HL-60 (cell line): ENCODE measurements around the gene PRKCE.

Experiments
- CTCF ChIP-seq: IDR thresholded peaks from one replicate; pipeline ENCODE4 v1.5.1; 2011; ENCODE audit warnings: low read length, control low read depth, inconsistent platforms; ENCODE audit not compliant: insufficient read depth
- TF ChIP-seq, protein P1 (sequence below): IDR thresholded peaks from 2 replicates; pipeline ENCODE4 v1.6.1; 2012; ENCODE audit warnings: low read depth; ENCODE audit not compliant: insufficient replicate concordance

DNA sequence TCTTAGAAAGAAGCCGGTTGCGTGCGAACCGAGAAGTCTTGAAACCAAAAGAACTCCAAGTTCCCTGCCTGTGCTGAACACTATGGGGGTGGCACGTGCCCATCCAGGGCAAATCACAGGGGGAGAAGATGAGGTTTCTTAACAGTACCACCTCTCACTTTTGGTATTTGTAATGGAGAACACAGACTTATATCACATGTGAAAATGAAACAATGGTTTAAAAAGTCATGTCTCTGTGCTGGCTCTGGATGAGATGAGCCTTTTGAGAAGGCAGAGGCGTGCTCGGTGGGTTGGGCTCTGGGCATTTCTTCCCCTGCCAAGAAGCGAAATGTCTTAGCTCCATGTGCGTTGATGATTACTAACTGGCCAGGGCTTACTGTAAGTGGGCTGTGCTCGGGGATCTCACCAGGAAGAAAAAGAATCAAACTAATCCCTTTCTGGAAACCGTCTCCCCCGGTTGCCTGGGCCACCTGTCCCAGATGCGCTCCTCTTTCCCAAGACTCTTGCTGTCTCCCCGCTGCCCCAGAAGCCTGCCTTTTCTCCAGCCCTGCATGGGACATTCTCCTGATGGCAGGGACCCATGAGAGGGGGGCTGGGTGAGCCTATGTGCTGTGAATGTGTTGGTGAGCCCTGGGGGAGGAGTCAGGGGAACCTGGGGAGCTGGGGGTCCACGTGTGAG, 252.9 kb downstream of the PRKCE start:
- TF ChIP-seq CTCF, result no peak
- TF ChIP-seq, protein P1, sequence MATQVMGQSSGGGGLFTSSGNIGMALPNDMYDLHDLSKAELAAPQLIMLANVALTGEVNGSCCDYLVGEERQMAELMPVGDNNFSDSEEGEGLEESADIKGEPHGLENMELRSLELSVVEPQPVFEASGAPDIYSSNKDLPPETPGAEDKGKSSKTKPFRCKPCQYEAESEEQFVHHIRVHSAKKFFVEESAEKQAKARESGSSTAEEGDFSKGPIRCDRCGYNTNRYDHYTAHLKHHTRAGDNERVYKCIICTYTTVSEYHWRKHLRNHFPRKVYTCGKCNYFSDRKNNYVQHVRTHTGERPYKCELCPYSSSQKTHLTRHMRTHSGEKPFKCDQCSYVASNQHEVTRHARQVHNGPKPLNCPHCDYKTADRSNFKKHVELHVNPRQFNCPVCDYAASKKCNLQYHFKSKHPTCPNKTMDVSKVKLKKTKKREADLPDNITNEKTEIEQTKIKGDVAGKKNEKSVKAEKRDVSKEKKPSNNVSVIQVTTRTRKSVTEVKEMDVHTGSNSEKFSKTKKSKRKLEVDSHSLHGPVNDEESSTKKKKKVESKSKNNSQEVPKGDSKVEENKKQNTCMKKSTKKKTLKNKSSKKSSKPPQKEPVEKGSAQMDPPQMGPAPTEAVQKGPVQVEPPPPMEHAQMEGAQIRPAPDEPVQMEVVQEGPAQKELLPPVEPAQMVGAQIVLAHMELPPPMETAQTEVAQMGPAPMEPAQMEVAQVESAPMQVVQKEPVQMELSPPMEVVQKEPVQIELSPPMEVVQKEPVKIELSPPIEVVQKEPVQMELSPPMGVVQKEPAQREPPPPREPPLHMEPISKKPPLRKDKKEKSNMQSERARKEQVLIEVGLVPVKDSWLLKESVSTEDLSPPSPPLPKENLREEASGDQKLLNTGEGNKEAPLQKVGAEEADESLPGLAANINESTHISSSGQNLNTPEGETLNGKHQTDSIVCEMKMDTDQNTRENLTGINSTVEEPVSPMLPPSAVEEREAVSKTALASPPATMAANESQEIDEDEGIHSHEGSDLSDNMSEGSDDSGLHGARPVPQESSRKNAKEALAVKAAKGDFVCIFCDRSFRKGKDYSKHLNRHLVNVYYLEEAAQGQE, result no peak
